GM08714 (cell line): ENCODE data around the gene YBX1.
"Not testable (repeated sequence)": the region's sequence is repeated elsewhere in the genome, so short reads cannot be mapped to it uniquely, and the experiment has no call there.

ENCODE experiments used
- H3K4me3 ChIP-seq: fragments of 200-500 bp; sonication (Bioruptor generic); 2 replicates; pipeline ENCODE4 v1.5.1; 2014; ENCODE audit warnings: mild to moderate bottlenecking, low read length, inconsistent platforms
- ZNF274 ChIP-seq: IDR thresholded peaks from 2 replicates; pipeline ENCODE4 v1.6.1; 2012; ENCODE audit warnings: mild to moderate bottlenecking, low read depth, low read length

The YBX1 gene

DNA sequence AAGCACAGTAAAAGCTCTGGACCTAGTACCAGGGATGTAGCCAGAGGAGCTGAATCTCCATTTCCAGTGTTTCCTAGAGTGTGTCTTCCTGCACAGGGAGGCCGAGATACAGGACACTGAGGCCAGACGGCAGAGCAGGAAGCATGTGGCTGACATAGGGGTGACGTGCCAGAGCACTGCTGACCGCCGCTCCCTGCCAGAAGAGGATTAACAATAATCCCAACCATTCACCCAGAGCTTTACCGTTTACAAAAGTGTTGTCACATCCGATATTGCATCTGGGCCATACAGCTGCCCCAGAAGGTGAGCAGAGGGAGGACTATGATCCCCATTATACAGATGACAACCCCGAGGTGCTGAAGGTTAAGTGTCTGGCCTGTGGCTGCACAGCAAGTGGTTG is 63.6 kb downstream of the YBX1 start:
- no peak overlapping the region for H3K4me3 ChIP-seq
- no peak for TF ChIP-seq ZNF274

DNA sequence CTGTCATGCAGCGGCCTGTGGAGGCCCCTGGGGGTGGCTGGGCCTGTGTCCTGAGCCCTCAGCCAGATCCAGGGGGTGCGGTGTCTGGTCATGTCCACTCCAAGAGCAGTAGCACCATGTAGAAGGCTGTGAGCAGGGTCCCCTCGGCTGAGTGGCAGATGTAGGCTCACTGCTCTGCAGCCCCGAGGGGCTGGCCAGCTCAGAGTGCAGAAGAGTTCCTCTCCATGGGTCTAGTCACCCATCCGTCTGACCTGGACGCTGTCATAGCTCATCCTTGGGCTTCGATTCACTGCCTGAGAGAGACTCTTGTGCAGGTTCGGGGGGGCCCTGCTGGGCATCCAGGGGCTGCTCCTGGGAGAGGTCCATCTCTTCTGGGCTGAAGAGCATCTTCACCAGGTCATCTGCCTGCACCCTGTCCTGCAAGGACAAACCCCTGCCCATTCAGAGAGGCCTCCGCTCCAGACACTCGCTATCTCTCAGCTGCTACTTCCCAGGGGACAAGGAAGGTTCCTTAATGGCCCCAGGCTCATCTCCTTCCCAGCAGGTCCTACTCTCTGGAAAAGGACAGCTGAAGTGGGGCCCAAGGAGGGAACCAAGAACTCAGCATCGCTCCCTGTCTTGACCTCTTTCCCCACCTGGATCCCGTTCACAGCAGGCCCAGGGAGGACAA is 64.4 kb downstream of the YBX1 start:
- H3K4me3 ChIP-seq: no peak overlapping the region
- TF ChIP-seq ZNF274: no peak

GRCh38 chr1:42747125-42747524 is 64.9 kb downstream of the YBX1 start:
- TF ChIP-seq ZNF274: no peak
- no peak overlapping the region for H3K4me3 ChIP-seq

DNA sequence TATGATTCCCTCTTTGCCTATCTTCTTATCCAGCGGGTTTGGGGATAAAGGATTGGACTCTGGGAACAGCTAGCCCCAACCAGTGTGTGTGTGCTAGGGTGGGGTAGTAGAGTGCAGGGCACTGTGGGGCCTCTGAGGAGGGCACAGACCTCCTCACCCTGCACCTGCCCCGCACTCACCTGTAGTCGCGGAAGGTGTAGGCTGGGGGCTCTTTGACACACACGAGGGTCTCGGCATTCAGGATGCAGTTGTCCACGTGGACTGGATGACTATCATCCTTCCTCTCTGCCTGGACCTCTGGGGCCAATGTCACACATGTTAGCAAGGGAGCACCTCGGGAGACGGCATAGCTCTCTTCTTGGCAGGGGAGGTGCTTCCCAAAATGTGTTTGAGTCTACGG is 65.8 kb downstream of the YBX1 start:
- no peak overlapping the region for H3K4me3 ChIP-seq
- no peak for TF ChIP-seq ZNF274

DNA sequence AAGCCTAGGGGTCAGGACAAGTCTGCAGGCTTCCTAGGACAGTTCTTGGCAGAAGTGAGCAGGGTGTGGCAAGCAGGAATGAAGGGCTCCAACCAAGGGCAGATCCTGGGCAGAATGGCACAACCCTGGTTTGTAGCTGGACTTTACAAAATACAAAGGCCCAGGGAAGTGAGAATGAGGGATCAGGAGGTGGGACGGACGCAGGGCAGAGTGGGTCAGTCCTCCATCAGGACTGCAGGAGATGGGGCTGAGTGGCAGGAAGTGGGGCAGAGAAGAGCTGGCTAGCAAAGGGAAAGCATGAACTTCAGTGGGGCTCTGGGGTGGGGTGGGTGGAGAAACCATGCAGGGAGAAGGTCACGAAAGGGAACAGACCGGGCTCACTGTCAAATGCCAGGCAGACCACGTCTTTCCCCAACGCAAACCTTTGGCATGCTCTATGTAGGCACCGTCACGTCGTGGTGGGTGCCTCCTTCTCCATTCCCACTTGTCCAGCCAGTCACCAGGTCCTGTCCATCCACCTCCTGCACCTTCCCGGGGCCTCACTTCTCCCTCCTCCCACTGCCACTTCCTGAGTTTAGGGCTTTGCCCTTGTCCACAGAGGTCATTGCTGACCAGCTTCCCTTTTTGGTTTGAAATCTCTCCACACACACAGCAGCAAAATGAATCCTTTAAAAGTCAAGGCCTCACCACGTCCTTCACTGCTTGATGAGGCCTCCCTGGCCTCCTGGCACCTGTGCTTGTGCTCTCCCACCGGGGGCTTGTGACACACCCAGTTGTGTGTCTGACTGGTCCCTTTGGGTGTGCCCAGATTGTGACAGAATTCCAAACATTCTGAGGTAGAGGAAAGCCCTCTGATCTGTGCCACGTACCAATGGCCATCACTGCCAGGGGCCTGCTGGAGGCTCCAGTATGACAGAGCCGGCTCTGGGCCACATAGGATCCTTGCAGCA is 66.5 kb downstream of the YBX1 start:
- TF ChIP-seq ZNF274: no peak
- H3K4me3 ChIP-seq: no peak overlapping the region

- no peak overlapping the region for H3K4me3 ChIP-seq
- no peak for TF ChIP-seq ZNF274
These were observed 67.8 kb downstream of the YBX1 start for GRCh38 chr1:42750041-42750440.

GRCh38 chr1:42751511-42752070 is 69.4 kb downstream of the YBX1 start:
- not testable (repeated sequence) for H3K4me3 ChIP-seq

DNA sequence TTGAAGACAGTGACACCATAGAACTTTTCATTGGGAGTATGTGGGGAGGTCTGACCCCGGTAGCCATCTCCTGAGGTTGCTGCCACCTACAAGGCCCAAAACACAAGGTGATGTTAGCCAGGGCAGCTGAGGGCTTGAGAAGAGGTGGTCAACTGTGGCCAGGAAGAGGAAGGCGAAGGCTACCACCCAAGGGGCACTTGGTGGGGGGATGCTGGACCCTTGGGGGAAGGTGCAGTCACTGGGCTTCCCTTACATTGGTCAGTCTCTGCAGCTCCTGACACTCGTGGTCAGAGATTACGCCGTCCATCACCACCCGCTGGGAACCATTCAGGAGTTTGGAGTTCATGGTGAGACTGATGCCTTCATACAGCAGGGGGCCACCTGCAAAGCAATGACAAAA is 70.1 kb downstream of the YBX1 start:
- no peak overlapping the region for H3K4me3 ChIP-seq
- TF ChIP-seq ZNF274: no peak

DNA sequence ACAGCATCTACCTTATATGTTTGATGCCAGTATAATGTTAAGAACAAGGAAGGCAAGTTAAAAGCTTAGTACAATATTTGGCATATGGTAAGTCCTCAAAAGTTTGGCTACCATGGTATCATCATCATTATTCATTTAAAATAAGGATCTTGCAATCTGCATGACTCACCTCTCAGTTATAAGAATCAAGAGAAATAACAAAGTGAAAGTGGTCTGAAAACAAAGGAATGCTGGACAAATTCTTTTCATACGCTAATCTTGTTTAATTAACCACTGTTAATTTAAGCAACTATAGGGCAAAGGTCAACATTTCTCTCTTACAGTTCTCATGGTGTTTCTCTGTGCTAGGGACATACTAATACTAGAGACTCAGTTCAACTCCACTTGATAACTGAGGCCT is 70.9 kb downstream of the YBX1 start:
- TF ChIP-seq ZNF274: no peak

More for the DNA sequence above, 70.9 kb downstream of the YBX1 start:
- no peak overlapping the region for H3K4me3 ChIP-seq
